Loucy (cell line): Measurements from ENCODE around the gene JDP2.

Experiments used
- CTCF ChIP-seq: fragments of 200-600 bp; sonication (generic); conservative IDR thresholded peaks from 2 replicates; pipeline ENCODE4 v1.5.1; 2014; ENCODE audit warnings: mild to moderate bottlenecking, antibody characterized with exemption, low read length
- EZH2phosphoT487 ChIP-seq: fragments of 200-600 bp; IDR thresholded peaks from 2 replicates; pipeline ENCODE4 v1.6.1; 2018; ENCODE audit warnings: antibody characterized with exemption, mild to moderate bottlenecking, moderate library complexity, borderline replicate concordance

- TF ChIP-seq CTCF (no peak), EZH2phosphoT487 (no peak)
Observed at GRCh38 chr14:75389679-75390078, 38.1 kb upstream of the JDP2 start.
